Right lung (tissue), 5 donors: ENCODE data around the gene KIRREL3. TPM values are rescaled to one million over a fixed set of nuclear protein-coding genes. Genes with fewer than 3 reads are reported as not detected.

Experiments used
- DNase-seq, 2 donors: peaks; one replicate each; pipeline ENCODE4 v3.0.0-alpha.2; 2013
- polyA plus RNA-seq, 5 donors: library from polyadenylated mRNA; unstranded; fragments of 120-200 nt; gene quantifications; one replicate each; pipeline versions ENCODE4 v1.2.1 to v1.2.3, GENCODE V29; 2013; ENCODE audit warnings: inconsistent platforms in 1 of 5, low replicate concordance in 1 of 5; ENCODE audit not compliant: insufficient read length in 5 of 5, insufficient read depth in 1 of 5

The KIRREL3 gene
- polyA plus RNA-seq, 5 donors = 1.1 to 3.0 (median 2.1) TPM

- no peak for DNase-seq
These were observed 130.5 kb downstream of the KIRREL3 start for GRCh38 chr11:126870021-126870420.

DNA sequence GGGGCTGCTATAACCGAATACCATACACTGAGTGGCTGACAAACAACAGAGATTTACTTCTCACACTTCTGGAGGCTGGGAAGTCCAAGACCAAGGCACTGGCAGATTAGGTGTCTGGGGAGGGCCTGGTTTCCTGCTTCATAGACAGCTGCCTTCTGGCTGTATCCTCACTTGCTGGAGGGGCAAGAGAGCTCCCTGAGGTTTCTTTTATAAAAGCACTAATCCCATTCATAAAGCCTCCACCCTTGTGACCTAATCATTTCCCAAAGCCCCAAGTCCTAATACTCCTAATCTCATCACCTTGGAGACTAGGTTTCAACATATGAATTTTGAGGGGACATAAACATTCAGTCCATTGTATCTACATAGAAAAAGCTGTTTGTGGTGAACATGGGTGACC, 131.8 kb downstream of the KIRREL3 start:
- no peak for DNase-seq

GRCh38 chr11:126864934-126865333, 135.6 kb downstream of the KIRREL3 start:
- DNase-seq = no peak

- no peak for DNase-seq
These were observed 137.1 kb downstream of the KIRREL3 start for GRCh38 chr11:126863294-126863997.

- DNase-seq = no peak
These were observed 137.8 kb downstream of the KIRREL3 start for GRCh38 chr11:126862664-126863243.

GRCh38 chr11:126861796-126862459, 138.6 kb downstream of the KIRREL3 start:
- DNase-seq = no peak

- DNase-seq = no peak
These were observed 142.4 kb downstream of the KIRREL3 start for GRCh38 chr11:126857860-126858808.

GRCh38 chr11:126855536-126855935, 145.0 kb downstream of the KIRREL3 start:
- DNase-seq = no peak

- DNase-seq = no peak
These were observed 146.8 kb downstream of the KIRREL3 start for GRCh38 chr11:126853732-126854131.

- no peak for DNase-seq
These were observed 155.8 kb downstream of the KIRREL3 start for GRCh38 chr11:126844789-126845188.

DNA sequence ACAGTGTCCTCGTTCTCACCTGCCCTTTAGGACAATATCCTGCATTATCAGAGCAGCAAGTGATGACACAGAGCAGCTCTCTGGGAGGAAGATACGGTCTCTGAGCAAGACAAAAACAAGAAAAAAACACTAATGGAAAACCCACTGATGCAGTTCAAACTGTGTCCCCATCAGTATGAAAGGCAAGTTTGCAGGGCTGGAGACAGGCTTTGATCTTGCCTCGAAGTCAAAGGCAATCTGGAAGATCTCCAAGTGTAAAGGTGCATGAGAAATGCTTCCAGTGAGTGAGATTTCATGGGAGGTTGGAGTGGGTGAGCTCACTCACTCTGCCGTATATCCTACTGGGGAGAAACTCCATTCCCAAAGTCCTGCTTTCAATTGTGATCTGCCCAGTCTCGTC, 157.5 kb downstream of the KIRREL3 start:
- DNase-seq = no peak

DNA sequence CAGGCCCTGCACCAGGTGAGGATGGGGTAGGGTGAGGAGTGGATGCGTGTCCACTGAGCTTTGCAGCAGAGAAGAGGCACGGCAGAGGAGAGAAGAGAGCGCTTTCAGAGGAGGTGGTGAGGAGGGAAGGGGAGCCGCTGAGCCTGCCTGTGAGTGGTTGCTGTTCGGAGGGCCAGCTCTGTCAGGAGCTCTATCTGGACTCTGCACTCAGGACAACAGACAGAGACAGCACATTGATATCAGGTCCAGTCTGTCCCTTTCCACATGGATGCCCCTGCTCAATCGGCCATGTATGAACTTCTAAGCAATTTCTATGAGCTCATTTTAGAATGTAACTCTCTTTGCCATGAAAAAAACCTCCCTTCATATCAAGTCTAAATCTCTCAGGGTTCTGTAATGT, 158.6 kb downstream of the KIRREL3 start:
- no peak for DNase-seq

DNA sequence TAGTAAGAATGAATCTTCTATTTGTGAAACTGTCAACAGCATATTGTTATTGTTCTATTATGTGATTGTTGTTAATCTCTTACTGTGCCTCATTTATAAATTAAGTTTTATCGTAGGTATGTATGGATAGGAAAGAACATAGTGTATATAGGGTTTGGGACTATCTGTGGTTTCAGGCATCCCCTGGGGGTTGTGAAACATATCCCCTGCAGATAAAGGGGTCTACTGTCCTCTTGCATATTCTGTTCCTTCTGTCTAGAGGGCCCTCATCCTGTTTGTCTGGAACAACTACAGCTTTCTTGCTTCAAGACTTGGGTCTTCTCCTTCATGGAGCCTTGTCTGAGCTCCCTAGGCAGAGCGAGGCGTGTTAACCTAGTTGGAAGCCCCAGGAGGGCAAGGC, 159.6 kb downstream of the KIRREL3 start:
- no peak for DNase-seq

GRCh38 chr11:126840201-126840886, 160.2 kb downstream of the KIRREL3 start:
- no peak for DNase-seq

GRCh38 chr11:126839496-126839895, 161.1 kb downstream of the KIRREL3 start:
- no peak for DNase-seq

- DNase-seq = no peak
These were observed 161.8 kb downstream of the KIRREL3 start for GRCh38 chr11:126838779-126839178.

DNA sequence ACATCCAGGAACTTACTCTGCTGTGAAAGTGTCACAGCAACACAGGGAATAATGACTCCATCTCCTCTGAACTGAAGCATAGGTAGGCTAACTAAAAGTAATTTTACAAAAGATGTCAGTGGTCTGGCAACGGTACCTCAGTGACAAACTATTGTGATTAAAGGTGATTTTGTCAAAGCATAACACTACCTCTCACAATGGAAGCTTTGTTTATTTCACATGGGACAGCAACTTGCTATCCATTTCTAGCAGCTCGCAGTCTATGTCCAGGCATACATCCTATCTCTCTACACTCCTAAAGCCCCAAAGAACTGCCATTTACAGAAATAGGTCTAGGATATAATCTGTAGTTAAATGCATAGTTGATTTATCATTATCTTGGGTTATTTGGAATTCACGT, 163.0 kb downstream of the KIRREL3 start:
- no peak for DNase-seq

DNA sequence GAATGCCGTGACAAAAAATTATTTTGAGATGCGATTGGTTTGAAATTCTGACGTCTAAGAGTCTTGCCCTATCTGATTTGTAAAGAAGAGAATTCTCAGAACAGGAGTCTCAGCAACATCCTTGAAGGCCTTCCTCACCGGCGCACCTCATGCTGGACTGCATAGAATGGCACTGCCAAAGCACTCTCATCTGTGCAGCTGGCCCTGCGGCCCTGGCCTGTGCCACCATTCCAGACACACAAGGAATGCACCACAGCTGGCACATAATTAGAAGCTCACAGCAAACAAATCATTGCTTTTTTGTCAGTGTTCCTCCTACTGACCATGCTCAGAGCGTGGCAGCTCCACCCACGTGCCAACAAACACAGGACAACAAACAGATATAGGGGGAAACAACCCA, 166.0 kb downstream of the KIRREL3 start:
- DNase-seq = no peak

DNA sequence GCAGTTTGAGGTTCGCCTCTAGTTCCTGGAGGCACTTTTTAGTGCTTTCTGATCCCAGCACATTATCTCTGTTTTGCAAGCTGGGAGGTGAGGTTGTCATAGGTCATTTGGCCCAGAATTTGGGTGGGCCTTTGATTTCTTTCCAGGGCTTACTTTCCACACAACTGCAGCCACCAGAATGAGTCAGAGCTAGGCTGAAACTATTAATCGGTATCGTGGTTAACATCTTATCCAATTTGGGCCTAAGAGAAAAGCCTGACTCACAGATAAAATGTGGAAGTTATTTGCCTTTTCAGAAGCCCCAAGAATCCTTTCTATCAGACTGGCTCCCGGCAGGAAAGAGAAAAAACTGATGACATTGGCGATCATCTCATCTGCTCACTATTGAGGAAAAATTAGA, 166.4 kb downstream of the KIRREL3 start:
- DNase-seq = no peak

- DNase-seq = no peak
These were observed 167.5 kb downstream of the KIRREL3 start for GRCh38 chr11:126833065-126833464.

- DNase-seq = no peak
These were observed 168.2 kb downstream of the KIRREL3 start for GRCh38 chr11:126832387-126832786.
